ENCODE measurements around the gene WHRN.

DNA sequence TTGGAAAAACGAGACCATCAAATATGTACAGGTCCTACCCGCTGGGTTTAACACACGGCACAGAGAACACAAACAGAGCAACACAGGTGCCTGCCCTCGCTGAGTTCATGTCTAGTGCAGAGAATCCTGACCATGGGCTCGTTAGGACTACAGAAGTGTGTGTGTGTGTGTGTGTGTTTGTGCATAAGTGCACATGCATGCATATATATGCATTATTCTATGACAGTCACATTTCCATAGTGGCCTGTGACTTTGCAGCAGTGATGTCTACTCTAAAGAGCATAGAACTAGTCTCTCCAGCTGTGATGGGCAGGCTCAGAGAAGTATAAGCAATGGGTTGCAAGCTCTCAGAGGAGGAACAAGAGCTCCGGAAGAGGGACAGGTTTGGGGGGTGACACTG is 147.9 kb downstream of the WHRN start:
- no peak for TF ChIP-seq CTCF (IDR thresholded peaks at IDR 0.05; ENCODE audit: control extremely low read depth in 1 of 3, insufficient read depth in 1 of 3, low read depth in 1 of 3, low read length in 3 of 3)
- no peak for TF ChIP-seq FOSL1 (IDR thresholded peaks at IDR 0.05; ENCODE audit: insufficient read depth, low read depth, low read length)
- TF ChIP-seq SIN3A (conservative IDR thresholded peaks at IDR 0.05 in 1 of 2, IDR thresholded peaks at IDR 0.05 in 1 of 2; ENCODE audit: low read depth in 1 of 2, low read length in 2 of 2): no peak
- TF ChIP-seq, protein P1, sequence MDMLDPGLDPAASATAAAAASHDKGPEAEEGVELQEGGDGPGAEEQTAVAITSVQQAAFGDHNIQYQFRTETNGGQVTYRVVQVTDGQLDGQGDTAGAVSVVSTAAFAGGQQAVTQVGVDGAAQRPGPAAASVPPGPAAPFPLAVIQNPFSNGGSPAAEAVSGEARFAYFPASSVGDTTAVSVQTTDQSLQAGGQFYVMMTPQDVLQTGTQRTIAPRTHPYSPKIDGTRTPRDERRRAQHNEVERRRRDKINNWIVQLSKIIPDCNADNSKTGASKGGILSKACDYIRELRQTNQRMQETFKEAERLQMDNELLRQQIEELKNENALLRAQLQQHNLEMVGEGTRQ (IDR thresholded peaks at IDR 0.05; ENCODE audit: low read length): no peak
- TF ChIP-seq EZH2 (IDR thresholded peaks at IDR 0.05; ENCODE audit: low read depth, low read length, severe bottlenecking): no peak
- no peak for TF ChIP-seq NRF1 (IDR thresholded peaks at IDR 0.05; ENCODE audit: low read depth, low read length)
- no peak for TF ChIP-seq CHD2 (IDR thresholded peaks at IDR 0.05; ENCODE audit: low read length)
- no peak for TF ChIP-seq JUND (IDR thresholded peaks at IDR 0.05; ENCODE audit: low read length)
- no peak for TF ChIP-seq POLR2A (IDR thresholded peaks at IDR 0.05; ENCODE audit: control extremely low read depth in 1 of 2, low read depth in 2 of 2, low read length in 2 of 2)
- no peak for TF ChIP-seq POLR2AphosphoS5 (IDR thresholded peaks at IDR 0.05; ENCODE audit: low read depth, low read length)

All from H1 (cell line).